Hepatocyte (in vitro differentiated cells): ENCODE data around the gene DNAJC24.

ENCODE experiments used
- CTCF ChIP-seq: fragments of 200-600 bp; sonication (generic); IDR thresholded peaks from 2 replicates; pipeline ENCODE4 v1.5.1; 2016; ENCODE audit warnings: antibody characterized with exemption, mild to moderate bottlenecking; ENCODE audit not compliant: poor library complexity
- EZH2 ChIP-seq: fragments of 200-600 bp; sonication (generic); IDR thresholded peaks from 2 replicates; pipeline ENCODE4 v1.6.1; 2016; ENCODE audit warnings: antibody characterized with exemption, mild to moderate bottlenecking, borderline replicate concordance

- TF ChIP-seq CTCF: no peak
- no peak for TF ChIP-seq EZH2
Observed at GRCh38 chr11:31419138-31419537, 49.5 kb downstream of the DNAJC24 start.
